DOHH2 (cell line): ENCODE data around the gene ZNF462.

ENCODE experiments used
- H3F3A ChIP-seq: fragments of 200-600 bp; sonication (generic), shearing (Covaris generic); 2 replicates; pipeline ENCODE4 v1.6.0; 2016; ENCODE audit warnings: antibody characterized with exemption, mild to moderate bottlenecking; ENCODE audit not compliant: control insufficient read depth, insufficient read depth
- H3K27ac ChIP-seq: fragments of 200-600 bp; sonication (generic); 2 replicates; pipeline ENCODE4 v1.5.1; 2014; ENCODE audit warnings: low read depth, mild to moderate bottlenecking, low read length, moderate library complexity
- H3K27me3 ChIP-seq: fragments of 200-600 bp; sonication (generic); 2 replicates; pipeline ENCODE4 v1.6.1; 2014; ENCODE audit warnings: mild to moderate bottlenecking, low read length, mixed read lengths; ENCODE audit not compliant: control insufficient read depth
- H3K36me3 ChIP-seq: fragments of 200-600 bp; sonication (generic); 2 replicates; pipeline ENCODE4 v1.6.1; 2014; ENCODE audit warnings: mild to moderate bottlenecking, low read length, moderate library complexity, mixed read lengths; ENCODE audit not compliant: control insufficient read depth
- H3K4me1 ChIP-seq: fragments of 200-600 bp; sonication (generic); 2 replicates; pipeline ENCODE4 v1.6.1; 2014; ENCODE audit warnings: mild to moderate bottlenecking, low read length, mixed read lengths; ENCODE audit not compliant: control insufficient read depth
- H3K4me2 ChIP-seq: fragments of 200-600 bp; sonication (generic); 2 replicates; pipeline ENCODE4 v1.6.0; 2014; ENCODE audit warnings: mild to moderate bottlenecking, low read length, moderate library complexity
- H3K4me3 ChIP-seq: fragments of 200-600 bp; sonication (generic); 2 replicates; pipeline ENCODE4 v1.5.1; 2014; ENCODE audit warnings: mild to moderate bottlenecking, low read length, mixed read lengths
- H3K79me2 ChIP-seq: fragments of 200-600 bp; sonication (generic); 2 replicates; pipeline ENCODE4 v1.6.1; 2014; ENCODE audit warnings: mild to moderate bottlenecking, low read length, mixed read lengths; ENCODE audit not compliant: control insufficient read depth
- H3K9me2 ChIP-seq: fragments of 200-600 bp; sonication (generic); replicated peaks from 2 replicates; pipeline ENCODE4 v1.6.1; 2014; ENCODE audit warnings: mild to moderate bottlenecking, low read length, mixed read lengths; ENCODE audit not compliant: control insufficient read depth
- H3K9me3 ChIP-seq: fragments of 200-600 bp; sonication (generic); 2 replicates; pipeline ENCODE4 v1.6.1; 2014; ENCODE audit warnings: antibody characterized with exemption, low read length, mixed read lengths; ENCODE audit not compliant: control insufficient read depth, insufficient read depth
- H4K20me1 ChIP-seq: fragments of 200-600 bp; sonication (generic); 2 replicates; pipeline ENCODE4 v1.6.0; 2014; ENCODE audit warnings: low read depth, mild to moderate bottlenecking, antibody characterized with exemption, low read length, moderate library complexity; ENCODE audit not compliant: control insufficient read depth, insufficient read depth
- CTCF ChIP-seq: fragments of 200-600 bp; sonication (generic); IDR thresholded peaks from one replicate; pipeline ENCODE4 v1.5.1; 2014; ENCODE audit warnings: antibody characterized with exemption, mild to moderate bottlenecking, low read depth, low read length; ENCODE audit not compliant: poor library complexity, severe bottlenecking
- EZH2phosphoT487 ChIP-seq: fragments of 200-600 bp; sonication (generic); IDR thresholded peaks from 2 replicates; pipeline ENCODE4 v1.6.1; 2017; ENCODE audit warnings: borderline replicate concordance, mild to moderate bottlenecking, antibody characterized with exemption, low read length, moderate library complexity, mixed read lengths

ZNF462 gene

GRCh38 chr9:106869028-106869427 is 6.1 kb downstream of the ZNF462 start:
- no peaks in the 10 kb centered on the region for H3K9me3 ChIP-seq
- H3K36me3 ChIP-seq: no peaks in the 10 kb centered on the region
- H3K4me2 ChIP-seq: no peak overlapping the region
- no peaks in the 10 kb centered on the region for H3K79me2 ChIP-seq
- H4K20me1 ChIP-seq: no peaks in the 10 kb centered on the region
- no peaks in the 10 kb centered on the region for H3K9me2 ChIP-seq
- H3K4me3 ChIP-seq: no peak overlapping the region
- H3F3A ChIP-seq: no peaks in the 10 kb centered on the region
- no peaks in the 10 kb centered on the region for H3K4me1 ChIP-seq
- no peaks in the 10 kb centered on the region for H3K27me3 ChIP-seq
- no peak overlapping the region for H3K27ac ChIP-seq
- TF ChIP-seq CTCF (no peak), EZH2phosphoT487 (no peak)

- H3K27me3 ChIP-seq: no peaks in the 10 kb centered on the region
- no peak for TF ChIP-seq CTCF
- TF ChIP-seq EZH2phosphoT487: no peak
- no peaks in the 10 kb centered on the region for H3K4me1 ChIP-seq
- no peaks in the 10 kb centered on the region for H3K36me3 ChIP-seq
- H3K4me2 ChIP-seq: no peak overlapping the region
- no peaks in the 10 kb centered on the region for H4K20me1 ChIP-seq
- H3K9me3 ChIP-seq: no peaks in the 10 kb centered on the region
- H3K27ac ChIP-seq: no peak overlapping the region
- no peaks in the 10 kb centered on the region for H3K9me2 ChIP-seq
- H3K4me3 ChIP-seq: no peak overlapping the region
- H3K79me2 ChIP-seq: no peaks in the 10 kb centered on the region
- H3F3A ChIP-seq: no peaks in the 10 kb centered on the region
Observed at GRCh38 chr9:106869458-106869857, 6.5 kb downstream of the ZNF462 start.

- Histone ChIP-seq H3F3A (no peaks in the 10 kb centered on the region), H3K9me2 (no peaks in the 10 kb centered on the region), H3K27me3 (no peaks in the 10 kb centered on the region), H4K20me1 (no peaks in the 10 kb centered on the region), H3K4me3 (no peak overlapping the region), H3K4me1 (no peaks in the 10 kb centered on the region), H3K9me3 (no peaks in the 10 kb centered on the region), H3K27ac (no peak overlapping the region), H3K79me2 (no peaks in the 10 kb centered on the region), H3K36me3 (no peaks in the 10 kb centered on the region), H3K4me2 (no peak overlapping the region)
- no peak for TF ChIP-seq EZH2phosphoT487
- no peak for TF ChIP-seq CTCF
Observed at GRCh38 chr9:106872641-106873040, 9.7 kb downstream of the ZNF462 start.

GRCh38 chr9:106874031-106874430 is 11.1 kb downstream of the ZNF462 start:
- Histone ChIP-seq H3K79me2 (no peaks in the 10 kb centered on the region), H3K27ac (no peak overlapping the region), H3K4me2 (no peak overlapping the region), H3K9me2 (no peaks in the 10 kb centered on the region), H4K20me1 (no peaks in the 10 kb centered on the region), H3K27me3 (no peaks in the 10 kb centered on the region), H3K4me3 (no peak overlapping the region), H3K4me1 (no peaks in the 10 kb centered on the region), H3K9me3 (no peaks in the 10 kb centered on the region), H3F3A (no peaks in the 10 kb centered on the region), H3K36me3 (no peaks in the 10 kb centered on the region)
- TF ChIP-seq CTCF (no peak), EZH2phosphoT487 (no peak)
